ENCODE data around the gene SLC22A31.

SLC22A31 gene

GRCh38 chr16:89217388-89218191 is 17.3 kb upstream of the SLC22A31 start, which contains the start of gene ZNF778:
TSS of gene ZNF778 (plus strand) at chr16:89217703. CDS start at chr16:89221128, 3,425 bp downstream.
- H3K4me1 ChIP-seq (ENCODE audit: control insufficient read depth in 2 of 2, insufficient read depth in 2 of 2, low read length in 2 of 2): peaks cover 7 to 12% of the 10 kb centered on the region in 2 donors
- H3K9me3 ChIP-seq (ENCODE audit: control insufficient read depth in 2 of 2, low read length in 2 of 2): no peaks in the 10 kb centered on the region
- peak within 1 kb of the TSS; percentile 92 to 96 for H3K9ac ChIP-seq (ENCODE audit: low read depth in 1 of 2, low read length in 2 of 2)
- peak within 1 kb of the TSS; percentile 97 to 98 for H3K27ac ChIP-seq (ENCODE audit: low read depth in 2 of 2, low read length in 2 of 2)
- peak within 1 kb of the TSS; percentile 91 to 94 for H3K4me3 ChIP-seq (ENCODE audit: low read length in 2 of 2)
- H3K27me3 ChIP-seq (ENCODE audit: control insufficient read depth in 2 of 2, insufficient read depth in 2 of 2, low read length in 2 of 2): no peaks in the 10 kb centered on the region
- peaks cover 18 to 22% of the 10 kb centered on the region in 2 donors for H3K36me3 ChIP-seq (ENCODE audit: control insufficient read depth in 2 of 2, insufficient read depth in 2 of 2, low read length in 2 of 2)

GRCh38 chr16:89217138-89217387 is 16.7 kb upstream of the SLC22A31 start:
- Histone ChIP-seq H3K36me3 (ENCODE audit: control insufficient read depth in 2 of 2, insufficient read depth in 2 of 2, low read length in 2 of 2) (peaks cover 15 to 18% of the 10 kb centered on the region in 2 donors), H3K9me3 (ENCODE audit: control insufficient read depth in 2 of 2, low read length in 2 of 2) (no peaks in the 10 kb centered on the region), H3K9ac (ENCODE audit: low read depth in 1 of 2, low read length in 2 of 2) (peak overlapping the region; percentile 92 to 96), H3K27ac (ENCODE audit: low read depth in 2 of 2, low read length in 2 of 2) (peak overlapping the region; percentile 97 to 98), H3K27me3 (ENCODE audit: control insufficient read depth in 2 of 2, insufficient read depth in 2 of 2, low read length in 2 of 2) (no peaks in the 10 kb centered on the region), H3K4me3 (ENCODE audit: low read length in 2 of 2) (peak overlapping the region; percentile 91 to 94), H3K4me1 (ENCODE audit: control insufficient read depth in 2 of 2, insufficient read depth in 2 of 2, low read length in 2 of 2) (peaks cover 7 to 12% of the 10 kb centered on the region in 2 donors)

- Histone ChIP-seq H3K4me3 (ENCODE audit: low read length in 2 of 2) (peak overlapping the region; percentile 91 to 94), H3K4me1 (ENCODE audit: control insufficient read depth in 2 of 2, insufficient read depth in 2 of 2, low read length in 2 of 2) (peaks cover 7 to 12% of the 10 kb centered on the region in 2 donors), H3K9me3 (ENCODE audit: control insufficient read depth in 2 of 2, low read length in 2 of 2) (no peaks in the 10 kb centered on the region), H3K9ac (ENCODE audit: low read depth in 1 of 2, low read length in 2 of 2) (peak overlapping the region; percentile 92 to 96), H3K36me3 (ENCODE audit: control insufficient read depth in 2 of 2, insufficient read depth in 2 of 2, low read length in 2 of 2) (peaks cover 10 to 12% of the 10 kb centered on the region in 2 donors), H3K27ac (ENCODE audit: low read depth in 2 of 2, low read length in 2 of 2) (peak overlapping the region; percentile 97 to 98), H3K27me3 (ENCODE audit: control insufficient read depth in 2 of 2, insufficient read depth in 2 of 2, low read length in 2 of 2) (no peaks in the 10 kb centered on the region)
These were observed 16.2 kb upstream of the SLC22A31 start for GRCh38 chr16:89216315-89217137.

- Histone ChIP-seq H3K4me1 (ENCODE audit: control insufficient read depth in 2 of 2, insufficient read depth in 2 of 2, low read length in 2 of 2) (peaks cover 6% of the 10 kb centered on the region in 2 donors), H3K9me3 (ENCODE audit: control insufficient read depth in 2 of 2, low read length in 2 of 2) (no peaks in the 10 kb centered on the region), H3K36me3 (ENCODE audit: control insufficient read depth in 2 of 2, insufficient read depth in 2 of 2, low read length in 2 of 2) (no peaks in the 10 kb centered on the region), H3K9ac (ENCODE audit: low read depth in 1 of 2, low read length in 2 of 2) (no peak overlapping the region), H3K27ac (ENCODE audit: low read depth in 2 of 2, low read length in 2 of 2) (no peak overlapping the region), H3K27me3 (ENCODE audit: control insufficient read depth in 2 of 2, insufficient read depth in 2 of 2, low read length in 2 of 2) (peaks cover 0 to 4% of the 10 kb centered on the region in 2 donors), H3K4me3 (ENCODE audit: low read length in 2 of 2) (no peak overlapping the region)
These were observed 10.7 kb upstream of the SLC22A31 start for GRCh38 chr16:89210904-89211515.

- Histone ChIP-seq H3K36me3 (ENCODE audit: control insufficient read depth in 2 of 2, insufficient read depth in 2 of 2, low read length in 2 of 2) (no peaks in the 10 kb centered on the region), H3K4me1 (ENCODE audit: control insufficient read depth in 2 of 2, insufficient read depth in 2 of 2, low read length in 2 of 2) (peaks cover 6% of the 10 kb centered on the region in 2 donors), H3K27me3 (ENCODE audit: control insufficient read depth in 2 of 2, insufficient read depth in 2 of 2, low read length in 2 of 2) (peaks cover 0 to 4% of the 10 kb centered on the region in 2 donors), H3K4me3 (ENCODE audit: low read length in 2 of 2) (no peak overlapping the region), H3K9ac (ENCODE audit: low read depth in 1 of 2, low read length in 2 of 2) (no peak overlapping the region), H3K27ac (ENCODE audit: low read depth in 2 of 2, low read length in 2 of 2) (no peak overlapping the region), H3K9me3 (ENCODE audit: control insufficient read depth in 2 of 2, low read length in 2 of 2) (no peaks in the 10 kb centered on the region)
These were observed 10.0 kb upstream of the SLC22A31 start for GRCh38 chr16:89210165-89210903.

GRCh38 chr16:89209522-89210044 is 9.2 kb upstream of the SLC22A31 start:
- peaks cover 6% of the 10 kb centered on the region in 2 donors for H3K4me1 ChIP-seq (ENCODE audit: control insufficient read depth in 2 of 2, insufficient read depth in 2 of 2, low read length in 2 of 2)
- no peaks in the 10 kb centered on the region for H3K9me3 ChIP-seq (ENCODE audit: control insufficient read depth in 2 of 2, low read length in 2 of 2)
- H3K27ac ChIP-seq (ENCODE audit: low read depth in 2 of 2, low read length in 2 of 2): no peak overlapping the region
- no peaks in the 10 kb centered on the region for H3K36me3 ChIP-seq (ENCODE audit: control insufficient read depth in 2 of 2, insufficient read depth in 2 of 2, low read length in 2 of 2)
- H3K9ac ChIP-seq (ENCODE audit: low read depth in 1 of 2, low read length in 2 of 2): no peak overlapping the region
- no peak overlapping the region for H3K4me3 ChIP-seq (ENCODE audit: low read length in 2 of 2)
- peaks cover 0 to 4% of the 10 kb centered on the region in 2 donors for H3K27me3 ChIP-seq (ENCODE audit: control insufficient read depth in 2 of 2, insufficient read depth in 2 of 2, low read length in 2 of 2)

- no peak overlapping the region for H3K4me3 ChIP-seq (ENCODE audit: low read length in 2 of 2)
- no peak overlapping the region for H3K27ac ChIP-seq (ENCODE audit: low read depth in 2 of 2, low read length in 2 of 2)
- peaks cover 4 to 8% of the 10 kb centered on the region in 2 donors for H3K27me3 ChIP-seq (ENCODE audit: control insufficient read depth in 2 of 2, insufficient read depth in 2 of 2, low read length in 2 of 2)
- H3K4me1 ChIP-seq (ENCODE audit: control insufficient read depth in 2 of 2, insufficient read depth in 2 of 2, low read length in 2 of 2): peaks cover 6% of the 10 kb centered on the region in 2 donors
- no peak overlapping the region for H3K9ac ChIP-seq (ENCODE audit: low read depth in 1 of 2, low read length in 2 of 2)
- no peaks in the 10 kb centered on the region for H3K36me3 ChIP-seq (ENCODE audit: control insufficient read depth in 2 of 2, insufficient read depth in 2 of 2, low read length in 2 of 2)
- no peaks in the 10 kb centered on the region for H3K9me3 ChIP-seq (ENCODE audit: control insufficient read depth in 2 of 2, low read length in 2 of 2)
These were observed 7.7 kb upstream of the SLC22A31 start for GRCh38 chr16:89207993-89208392.

GRCh38 chr16:89202422-89203215 is 2.3 kb upstream of the SLC22A31 start:
- H3K27ac ChIP-seq (ENCODE audit: low read depth in 2 of 2, low read length in 2 of 2): no peak overlapping the region
- no peak overlapping the region for H3K4me3 ChIP-seq (ENCODE audit: low read length in 2 of 2)
- H3K36me3 ChIP-seq (ENCODE audit: control insufficient read depth in 2 of 2, insufficient read depth in 2 of 2, low read length in 2 of 2): no peaks in the 10 kb centered on the region
- H3K9me3 ChIP-seq (ENCODE audit: control insufficient read depth in 2 of 2, low read length in 2 of 2): no peaks in the 10 kb centered on the region
- peaks cover 0 to 3% of the 10 kb centered on the region in 2 donors for H3K4me1 ChIP-seq (ENCODE audit: control insufficient read depth in 2 of 2, insufficient read depth in 2 of 2, low read length in 2 of 2)
- no peak overlapping the region for H3K9ac ChIP-seq (ENCODE audit: low read depth in 1 of 2, low read length in 2 of 2)
- H3K27me3 ChIP-seq (ENCODE audit: control insufficient read depth in 2 of 2, insufficient read depth in 2 of 2, low read length in 2 of 2): peaks cover 16 to 37% of the 10 kb centered on the region in 2 donors

Data from mucosa of rectum (tissue), 2 donors.